NCI-H1048 (cell line): ENCODE measurements around the gene DMRTA2.
"Not testable (repeated sequence)": the region's sequence is repeated elsewhere in the genome, so short reads cannot be mapped to it uniquely, and the experiment has no call there.

Experiments used
- DNase-seq: peaks from one replicate; lab custom pipeline; 2025; lab: John Stamatoyannopoulos, UW

Gene DMRTA2

GRCh38 chr1:50423670-50424000 is 392 bp upstream of the DMRTA2 start:
- no peak for DNase-seq

- no peak for DNase-seq
These were observed 633 bp downstream of the DMRTA2 start for GRCh38 chr1:50422675-50422945.

- no peak for DNase-seq
These were observed 1.2 kb downstream of the DMRTA2 start for GRCh38 chr1:50421768-50422674.

GRCh38 chr1:50421366-50421748 is 1.9 kb downstream of the DMRTA2 start:
- DNase-seq = no peak

GRCh38 chr1:50420689-50421365 is 2.4 kb downstream of the DMRTA2 start:
- DNase-seq = no peak

GRCh38 chr1:50419907-50420677 is 3.2 kb downstream of the DMRTA2 start:
- no peak for DNase-seq

- no peak for DNase-seq
These were observed 3.9 kb downstream of the DMRTA2 start for GRCh38 chr1:50419192-50419906.

GRCh38 chr1:50418600-50419109 is 4.6 kb downstream of the DMRTA2 start:
- no peak for DNase-seq

- DNase-seq = no peak
These were observed 5.2 kb downstream of the DMRTA2 start for GRCh38 chr1:50417946-50418599.

GRCh38 chr1:50417507-50417906 is 5.7 kb downstream of the DMRTA2 start:
- no peak for DNase-seq

GRCh38 chr1:50416553-50417453 is 6.4 kb downstream of the DMRTA2 start:
- DNase-seq = no peak

GRCh38 chr1:50416150-50416527 is 7.1 kb downstream of the DMRTA2 start:
- no peak for DNase-seq

- no peak for DNase-seq
These were observed 7.8 kb downstream of the DMRTA2 start for GRCh38 chr1:50415235-50416149.

GRCh38 chr1:50414853-50415234 is 8.4 kb downstream of the DMRTA2 start:
- no peak for DNase-seq

GRCh38 chr1:50412813-50413476 is 10.3 kb downstream of the DMRTA2 start:
- DNase-seq = no peak

GRCh38 chr1:50405814-50406213 is 17.4 kb downstream of the DMRTA2 start:
- DNase-seq = no peak

GRCh38 chr1:50393522-50394120 is 29.6 kb downstream of the DMRTA2 start:
- DNase-seq = no peak

- DNase-seq = not testable (repeated sequence)
These were observed 41.7 kb downstream of the DMRTA2 start for GRCh38 chr1:50381551-50381950.

- DNase-seq = no peak
These were observed 44.5 kb downstream of the DMRTA2 start for GRCh38 chr1:50378770-50379169.
